Mammary epithelial cell (primary cell): Measurements from ENCODE around the gene MYO3B.

Experiments
- EZH2 ChIP-seq: IDR thresholded peaks from 2 replicates; pipeline ENCODE4 v1.6.1; 2012; ENCODE audit warnings: low read length, inconsistent platforms, borderline replicate concordance
- TF ChIP-seq, protein P1 (sequence below), 2 donors: IDR thresholded peaks in 1 of 2; conservative IDR thresholded peaks in 1 of 2; 2 replicates each; pipeline ENCODE4 v1.5.1; 2011 to 2012; ENCODE audit warnings: inconsistent platforms in 2 of 2, low read length in 2 of 2, mild to moderate bottlenecking in 2 of 2, control low read depth in 1 of 2, low read depth in 1 of 2; ENCODE audit not compliant: insufficient read depth in 1 of 2; ENCODE audit errors: extremely low read depth in 1 of 2

DNA sequence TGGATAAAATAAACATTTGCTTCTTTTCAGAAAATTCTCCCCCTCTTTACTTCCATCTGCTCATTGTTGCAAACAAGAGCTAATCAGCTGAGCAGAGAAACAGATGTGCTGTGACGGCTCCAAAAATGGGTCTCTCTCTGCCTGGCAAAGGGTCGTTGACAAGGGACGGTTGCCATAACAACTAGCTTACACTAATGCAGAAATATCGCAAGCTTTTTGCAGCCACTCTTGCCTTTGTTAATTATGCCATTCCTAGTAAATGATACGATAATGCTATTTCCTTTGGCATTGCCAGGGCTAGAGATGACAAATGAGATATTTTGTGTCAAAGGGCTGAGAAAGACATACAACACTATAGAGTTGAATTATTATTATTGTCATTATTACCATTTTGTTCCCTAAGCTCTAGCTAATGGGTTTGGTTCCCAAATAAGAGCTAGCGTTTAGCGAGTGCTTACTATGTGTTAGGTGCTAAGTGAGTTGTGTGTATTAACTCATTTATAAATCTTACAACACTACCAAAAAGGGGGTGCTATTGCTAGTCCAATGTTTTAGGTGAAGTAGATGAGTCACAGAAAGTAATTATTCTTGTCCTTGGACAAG, 46.8 kb downstream of the MYO3B start:
- TF ChIP-seq EZH2 = no peak
- TF ChIP-seq, protein P1, sequence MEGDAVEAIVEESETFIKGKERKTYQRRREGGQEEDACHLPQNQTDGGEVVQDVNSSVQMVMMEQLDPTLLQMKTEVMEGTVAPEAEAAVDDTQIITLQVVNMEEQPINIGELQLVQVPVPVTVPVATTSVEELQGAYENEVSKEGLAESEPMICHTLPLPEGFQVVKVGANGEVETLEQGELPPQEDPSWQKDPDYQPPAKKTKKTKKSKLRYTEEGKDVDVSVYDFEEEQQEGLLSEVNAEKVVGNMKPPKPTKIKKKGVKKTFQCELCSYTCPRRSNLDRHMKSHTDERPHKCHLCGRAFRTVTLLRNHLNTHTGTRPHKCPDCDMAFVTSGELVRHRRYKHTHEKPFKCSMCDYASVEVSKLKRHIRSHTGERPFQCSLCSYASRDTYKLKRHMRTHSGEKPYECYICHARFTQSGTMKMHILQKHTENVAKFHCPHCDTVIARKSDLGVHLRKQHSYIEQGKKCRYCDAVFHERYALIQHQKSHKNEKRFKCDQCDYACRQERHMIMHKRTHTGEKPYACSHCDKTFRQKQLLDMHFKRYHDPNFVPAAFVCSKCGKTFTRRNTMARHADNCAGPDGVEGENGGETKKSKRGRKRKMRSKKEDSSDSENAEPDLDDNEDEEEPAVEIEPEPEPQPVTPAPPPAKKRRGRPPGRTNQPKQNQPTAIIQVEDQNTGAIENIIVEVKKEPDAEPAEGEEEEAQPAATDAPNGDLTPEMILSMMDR (conservative IDR thresholded peaks at IDR 0.05 in 1 of 2, IDR thresholded peaks at IDR 0.05 in 1 of 2; ENCODE audit: extremely low read depth in 1 of 2, insufficient read depth in 1 of 2, low read depth in 1 of 2, low read length in 2 of 2) = no peak
